Stimulated activated CD4-positive, alpha-beta T cell treated with anti-CD3 and anti-CD28 coated beads, Interleukin-12 subunit alpha, Interleukin-12 subunit beta, amount 100 ng/mL, for 48 hours (primary cell): ENCODE measurements around the gene ANKRD36C.
"Not testable (repeated sequence)": the region's sequence is repeated elsewhere in the genome, so short reads cannot be mapped to it uniquely, and the experiment has no call there.

Source experiments
- DNase-seq, 3 donors: peaks; one replicate each; pipeline ENCODE4 v3.0.0-alpha.2; 2020; ENCODE audit warnings: low read depth in 2 of 3, low spot score in 1 of 3

Gene ANKRD36C

DNA sequence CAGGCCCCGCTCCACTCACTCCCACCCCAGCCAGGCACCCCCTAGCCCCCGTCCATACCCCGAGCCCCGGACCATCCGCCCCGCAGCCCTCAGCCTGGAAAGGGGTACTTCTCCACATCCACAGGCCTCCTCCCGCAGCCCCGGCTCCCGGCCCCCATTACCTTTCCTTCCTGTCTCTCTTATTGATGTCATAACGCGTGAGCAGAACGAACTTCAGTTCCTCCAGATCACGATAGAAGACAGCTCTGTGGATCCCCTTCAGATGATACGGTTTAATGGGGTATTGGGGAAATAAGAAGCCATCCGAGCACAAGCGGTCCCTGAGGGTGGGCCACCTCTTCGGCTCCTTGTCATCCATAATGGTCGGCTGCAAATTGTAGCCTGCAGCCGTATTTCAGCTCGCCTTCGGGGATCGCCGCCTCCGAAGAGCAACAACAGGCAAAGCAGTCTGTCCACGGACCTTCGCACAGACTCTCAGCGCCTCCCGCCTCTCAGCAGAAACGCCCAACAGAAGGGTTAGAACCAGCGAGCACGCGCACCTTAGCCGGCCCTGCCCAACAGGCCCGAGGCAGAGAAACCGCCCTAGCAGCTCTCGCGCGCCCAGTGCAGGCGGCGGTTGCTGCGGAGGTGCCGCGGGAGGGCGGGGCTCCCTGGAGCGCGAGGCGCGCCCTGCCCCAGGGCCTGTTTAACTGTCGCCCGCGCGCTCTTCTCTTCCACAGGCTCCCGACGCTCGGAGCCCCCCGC lies at the start of gene ANKRD36C:
Gene ANKRD36C (minus strand): TSS at position 474 of the 744 bp plus-strand sequence. CDS start 116 bp downstream, at position 358.
- DNase-seq: peak in 1 of 3 donors; percentile 20

DNA sequence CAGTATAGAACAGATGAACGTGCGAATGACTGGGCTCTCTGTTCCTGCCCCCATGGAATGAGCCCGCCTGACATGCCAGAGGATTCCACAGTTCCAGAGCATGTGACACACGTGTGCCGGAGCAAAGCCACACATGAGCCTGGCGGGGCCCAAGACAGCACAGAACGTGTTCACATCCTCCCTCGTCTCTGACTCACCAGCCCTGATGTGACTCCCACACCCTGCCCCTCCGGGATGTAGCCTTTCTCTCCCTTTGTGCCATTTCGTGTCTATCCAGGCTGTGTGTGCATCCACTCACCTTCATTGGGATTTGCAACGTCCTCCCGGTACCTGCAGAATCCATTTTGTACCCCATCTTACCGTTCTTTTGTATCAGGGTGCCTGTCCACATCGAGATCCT lies 43.9 kb upstream of the ANKRD36C start:
- not testable (repeated sequence) for DNase-seq

DNA sequence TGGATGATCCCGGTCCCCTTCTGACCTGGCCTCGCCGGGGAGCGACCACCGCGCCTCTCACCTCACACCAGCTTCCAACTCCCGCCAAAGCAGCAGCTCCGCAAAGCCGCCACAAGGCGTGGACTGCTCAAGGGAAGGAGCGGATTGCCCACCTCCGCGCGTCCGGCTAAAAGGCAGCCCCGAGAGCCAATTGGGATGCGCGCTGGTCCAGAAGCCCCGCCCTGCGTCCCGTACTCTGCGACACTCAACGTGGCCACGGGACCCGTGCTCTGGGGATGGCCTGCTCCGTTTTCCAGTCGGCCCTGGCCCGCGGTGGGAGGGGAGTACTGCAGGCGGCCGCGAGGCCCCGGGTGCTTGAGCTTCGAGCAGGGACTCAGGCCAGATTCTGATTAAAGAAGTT lies 43.2 kb upstream of the ANKRD36C start, which contains the start of gene GPAT2:
Gene GPAT2 (minus strand): TSS at position 125 of the 400 bp plus-strand sequence. CDS start 2,557 bp downstream, outside the sequence.
- not testable (repeated sequence) for DNase-seq

DNA sequence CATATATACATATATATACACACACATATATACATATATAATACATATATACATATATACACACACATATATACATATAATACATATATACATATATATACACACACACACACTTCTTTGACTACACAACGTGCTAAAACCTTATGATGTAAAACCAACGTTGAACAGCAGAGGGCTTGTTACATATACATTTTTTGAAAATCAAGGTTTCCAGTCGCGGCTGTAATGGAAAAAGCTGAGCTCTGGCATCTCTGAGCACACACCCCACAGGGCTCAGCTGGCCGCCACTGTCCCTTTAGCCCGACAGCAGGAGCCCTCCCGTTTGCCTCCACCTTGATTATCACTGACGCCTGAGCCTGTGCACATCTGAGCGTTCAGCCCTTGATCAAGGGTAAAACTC lies 42.4 kb upstream of the ANKRD36C start:
- not testable (repeated sequence) for DNase-seq

DNA sequence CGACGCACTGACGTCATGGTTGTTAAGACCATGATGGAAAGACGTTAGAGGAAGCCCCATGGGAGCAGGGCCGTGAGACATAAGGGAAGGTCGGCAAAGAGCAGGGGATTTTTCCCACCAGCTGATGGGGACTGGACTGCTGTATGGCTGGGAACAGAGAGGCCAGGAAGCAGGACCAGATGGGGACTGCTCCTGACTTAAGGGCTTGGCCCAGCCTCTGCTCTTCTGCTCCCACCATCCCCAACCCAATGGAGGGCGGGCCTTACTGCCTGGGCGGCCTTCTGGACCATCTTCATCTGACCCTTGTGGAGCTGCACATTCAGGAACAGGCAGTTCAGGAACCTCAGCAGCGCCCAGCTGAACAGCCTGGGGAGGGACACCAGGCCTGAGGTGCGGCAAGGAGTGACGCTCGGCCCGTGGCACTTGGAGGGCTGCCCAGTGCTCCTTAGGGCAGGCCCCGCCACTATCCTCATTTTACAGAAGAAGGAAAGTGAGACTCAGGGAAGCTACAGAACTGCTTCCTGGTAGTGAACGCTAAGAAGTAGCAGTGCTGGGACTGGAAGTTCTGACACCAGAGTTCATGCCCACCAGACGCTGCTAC lies 36.2 kb upstream of the ANKRD36C start:
- not testable (repeated sequence) for DNase-seq

DNA sequence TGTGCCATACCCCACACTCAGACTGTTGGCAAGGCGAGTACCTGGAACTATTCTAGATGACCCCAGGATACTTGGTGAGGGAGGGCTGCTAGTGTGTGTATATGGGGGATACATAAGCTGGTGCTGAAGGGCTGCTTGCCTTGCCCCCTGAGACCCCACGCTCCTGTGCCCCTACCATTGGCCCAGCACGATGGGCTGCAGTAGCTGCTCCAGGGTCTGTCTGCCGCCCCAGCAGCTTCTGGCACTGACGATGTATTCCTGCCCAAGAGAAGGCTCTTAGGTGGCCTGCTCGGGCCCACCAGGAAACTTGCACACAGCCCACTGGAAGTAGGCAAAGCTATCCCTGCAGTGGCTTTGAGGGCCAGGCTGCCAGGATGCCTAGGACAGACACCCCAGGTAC lies 34.1 kb upstream of the ANKRD36C start:
- DNase-seq: not testable (repeated sequence)

DNA sequence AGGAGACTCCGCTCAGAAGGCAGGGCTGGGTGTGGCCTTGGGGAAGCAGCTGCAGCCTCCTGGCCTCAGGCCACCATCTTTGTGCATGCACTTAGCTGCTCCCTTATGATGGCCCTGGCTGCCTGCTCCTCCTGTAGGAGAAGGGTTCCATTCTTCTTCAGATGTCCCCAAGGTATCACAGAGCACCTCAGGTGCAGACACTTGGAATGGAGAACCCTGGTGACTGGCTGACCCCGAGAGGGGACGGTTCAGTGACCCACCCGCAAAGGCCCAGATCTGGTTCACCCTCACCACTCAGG lies 33.5 kb upstream of the ANKRD36C start:
- DNase-seq: no peak

DNA sequence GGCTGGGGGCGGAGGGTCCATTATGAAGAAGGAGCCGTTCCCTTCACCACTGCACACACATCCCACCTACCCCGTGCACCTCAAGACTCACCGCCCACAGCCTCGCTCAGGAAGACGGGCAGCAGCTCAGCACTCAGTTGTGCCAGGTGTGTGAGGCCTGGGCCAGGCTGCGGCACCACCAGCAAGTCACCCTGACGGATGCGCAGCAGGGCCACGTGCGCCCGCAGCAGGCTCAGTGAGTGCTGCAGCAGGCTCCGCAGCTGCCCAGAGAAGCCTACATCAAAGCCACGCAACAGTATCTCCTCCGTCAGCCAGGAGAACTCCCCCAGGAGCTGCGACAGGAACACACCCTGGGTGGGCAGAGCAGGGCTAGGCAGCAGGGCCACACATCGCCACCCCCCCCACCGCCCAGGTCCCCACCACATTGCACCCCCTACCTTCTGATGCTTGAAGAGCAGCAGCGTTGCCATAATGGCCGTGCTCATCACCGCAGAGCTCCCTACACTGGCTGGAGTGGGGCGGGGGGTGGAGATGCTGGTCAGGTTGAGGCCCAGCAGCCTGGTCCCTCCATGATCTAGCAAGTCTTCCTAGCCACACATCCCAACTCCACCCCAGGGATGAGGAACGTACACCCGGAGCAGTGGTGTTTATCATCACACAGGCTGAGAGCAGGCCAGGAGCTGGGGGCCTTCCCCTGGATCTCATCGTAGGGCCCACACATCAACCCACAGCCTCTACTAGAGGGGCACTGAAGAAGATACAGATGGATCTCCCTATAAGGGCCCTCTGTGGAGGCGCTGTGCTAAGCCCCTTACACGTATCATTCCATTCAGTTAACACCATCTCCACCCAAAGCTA lies 32.9 kb upstream of the ANKRD36C start:
- DNase-seq: no peak

DNA sequence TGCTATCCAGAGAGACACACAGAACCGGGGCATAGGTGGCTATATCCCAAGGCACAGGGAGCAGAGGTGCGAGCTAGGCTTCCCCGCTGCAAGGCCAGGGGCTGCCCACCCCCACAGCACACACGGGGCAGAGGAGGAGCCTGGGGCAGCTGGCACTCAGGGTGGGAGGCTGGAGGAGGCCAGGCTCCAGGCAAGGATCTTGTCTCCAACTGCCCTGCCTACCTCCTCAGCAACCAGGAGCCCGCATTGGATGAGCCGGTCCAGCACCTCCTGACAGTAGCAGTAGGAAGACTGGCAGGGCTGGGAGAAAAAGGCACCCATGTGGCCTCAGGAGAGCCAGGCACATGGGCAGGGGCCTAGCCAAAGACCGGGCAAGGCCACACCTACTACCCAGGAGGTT lies 32.1 kb upstream of the ANKRD36C start:
- DNase-seq: not testable (repeated sequence)

DNA sequence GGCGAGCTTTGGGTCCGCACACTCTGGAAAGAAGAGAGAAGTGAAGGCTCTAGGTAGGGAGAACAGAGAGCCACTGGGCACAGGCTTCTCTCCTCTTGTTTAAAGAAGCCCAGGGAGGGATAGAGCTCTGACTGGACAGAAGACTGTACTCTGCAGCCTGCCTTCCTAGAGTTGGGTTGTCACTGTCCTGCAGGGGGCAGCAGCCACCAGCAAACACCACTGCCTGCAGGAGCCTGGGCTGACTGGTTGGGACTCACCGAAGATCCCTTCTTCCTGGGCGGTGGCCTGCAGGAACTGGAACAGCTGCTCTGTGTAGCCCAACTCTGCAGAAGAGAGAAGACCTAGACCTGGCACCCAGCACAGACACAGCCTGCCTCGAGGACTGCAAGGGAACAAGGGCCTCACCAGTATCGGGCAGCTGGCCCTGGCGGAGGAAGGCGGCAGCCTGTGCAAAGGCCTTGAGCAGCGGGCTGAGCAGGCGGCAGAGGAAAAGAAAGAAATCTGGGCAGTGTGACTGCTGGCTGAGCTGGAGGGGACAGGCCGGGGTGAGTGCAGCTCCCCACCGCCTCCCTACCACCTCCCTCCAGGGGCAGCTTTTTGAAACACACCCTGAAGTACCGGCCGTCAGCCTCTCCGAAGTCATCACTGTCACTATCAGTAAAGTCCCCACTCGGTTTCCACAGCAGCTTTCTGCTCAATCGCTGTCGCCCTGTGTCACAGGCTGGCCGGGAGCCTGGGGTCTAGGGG lies 31.2 kb upstream of the ANKRD36C start:
- peak; percentile 44 to 73 (median 61) for DNase-seq

DNA sequence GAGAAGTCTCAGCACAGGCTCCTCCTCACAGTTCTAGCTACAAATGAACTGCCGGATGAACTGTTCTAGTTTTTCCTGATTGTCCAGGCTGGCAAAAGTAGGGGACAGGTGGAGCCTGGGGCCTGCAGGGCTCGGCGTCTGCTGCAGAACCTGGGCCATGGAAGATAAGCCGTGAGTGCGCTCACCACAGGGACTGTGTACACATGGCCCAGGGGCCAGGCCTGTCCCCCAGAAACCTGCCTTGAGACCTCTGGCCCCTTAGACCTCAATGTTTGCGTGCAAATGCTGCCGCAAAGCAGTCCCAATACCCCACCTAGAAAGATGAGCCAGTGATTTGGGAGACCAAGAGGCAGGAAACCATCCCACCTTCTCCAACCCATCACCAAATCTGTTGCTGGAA lies 30.5 kb upstream of the ANKRD36C start:
- DNase-seq: not testable (repeated sequence)

DNA sequence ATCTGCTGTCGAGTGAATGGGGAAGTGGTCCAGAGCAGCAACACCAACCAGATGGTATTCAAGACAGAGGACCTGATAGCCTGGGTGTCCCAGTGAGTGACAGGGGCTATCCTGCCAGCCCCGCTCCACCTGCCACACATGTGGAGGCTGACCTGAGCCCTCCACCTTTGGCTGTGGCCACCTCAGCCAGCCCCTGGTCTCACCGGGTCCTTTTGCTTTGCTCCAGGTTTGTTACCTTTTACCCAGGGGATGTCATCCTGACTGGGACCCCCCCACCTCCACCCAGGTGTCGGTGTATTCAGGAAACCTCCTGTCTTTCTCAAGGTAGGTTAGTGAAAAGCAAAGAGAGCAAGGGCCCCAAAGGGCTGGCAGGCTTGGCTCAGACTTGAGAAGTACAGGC lies 29.5 kb upstream of the ANKRD36C start:
- DNase-seq: not testable (repeated sequence)

DNA sequence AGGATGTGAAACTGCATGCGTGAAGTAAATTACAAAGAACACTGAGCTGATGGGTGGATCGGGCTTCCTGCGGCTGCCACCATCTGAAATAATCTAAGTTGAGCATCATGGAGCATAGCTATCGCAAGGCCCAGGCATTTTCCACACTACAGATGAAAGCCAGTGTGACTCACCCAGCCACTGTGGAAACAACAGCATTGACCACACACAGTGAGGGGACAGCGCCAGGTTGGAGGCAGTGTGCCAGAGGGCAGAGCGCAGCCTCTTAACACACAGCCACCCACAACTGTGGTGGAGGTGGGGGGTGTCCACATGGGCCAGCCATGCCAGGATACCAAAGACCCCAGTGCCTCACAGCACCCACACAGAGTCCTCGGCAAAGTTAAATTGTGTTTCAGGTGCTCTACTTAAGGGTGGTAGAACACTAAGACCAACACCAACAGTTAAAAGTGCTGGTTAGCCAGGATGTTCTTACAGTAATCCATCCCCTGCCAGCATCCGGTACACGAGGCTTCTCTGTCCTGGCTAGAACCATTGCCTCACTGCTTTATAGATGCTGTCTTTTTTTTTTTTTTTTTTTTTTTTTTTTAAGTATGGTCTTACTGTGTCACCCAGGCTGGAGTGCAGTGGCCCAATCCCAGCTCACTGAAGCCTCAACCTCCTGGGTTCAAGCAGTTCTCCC lies 28.4 kb upstream of the ANKRD36C start:
- not testable (repeated sequence) for DNase-seq

DNA sequence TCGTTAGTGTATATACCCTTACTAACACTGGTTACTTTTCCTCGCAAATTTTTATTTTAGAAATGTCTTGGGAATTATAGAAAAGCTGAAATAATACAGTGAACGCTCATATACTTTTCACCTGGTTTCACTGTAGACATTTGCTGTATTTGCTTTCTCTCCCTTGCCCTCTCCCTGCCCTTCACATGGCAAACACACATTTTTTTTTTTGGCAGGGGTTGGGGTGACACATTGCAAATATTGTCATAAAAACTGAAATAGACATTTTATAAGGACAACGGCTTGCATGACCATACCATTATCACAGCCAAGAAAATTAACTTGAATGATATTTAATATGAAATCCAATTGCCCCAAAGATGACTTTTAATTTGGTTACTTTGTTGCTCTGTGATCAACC lies 24.7 kb upstream of the ANKRD36C start:
- not testable (repeated sequence) for DNase-seq

DNA sequence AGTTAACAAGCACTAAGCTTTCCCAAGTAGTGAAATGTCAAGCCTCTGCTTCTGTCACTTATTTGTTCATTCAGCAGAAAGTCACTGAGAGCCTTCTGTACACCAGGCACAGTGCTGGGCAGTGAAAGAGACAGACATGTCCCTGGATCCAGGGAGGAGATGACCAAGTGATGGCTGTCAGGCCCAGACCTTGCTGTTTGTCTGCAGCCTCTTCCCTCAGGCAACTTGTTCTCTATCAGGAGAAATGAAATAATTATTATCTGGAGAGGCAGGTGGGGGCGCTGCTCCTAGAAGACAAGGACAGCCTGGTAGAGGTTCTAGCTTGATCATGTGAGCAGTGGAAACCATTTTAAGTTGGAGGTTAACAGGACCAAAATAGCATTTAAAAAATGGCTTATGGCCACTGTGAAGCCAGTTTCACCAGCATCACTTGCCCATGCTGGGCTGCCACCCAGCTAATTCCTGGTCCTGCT lies 21.2 kb upstream of the ANKRD36C start:
- not testable (repeated sequence) for DNase-seq

DNA sequence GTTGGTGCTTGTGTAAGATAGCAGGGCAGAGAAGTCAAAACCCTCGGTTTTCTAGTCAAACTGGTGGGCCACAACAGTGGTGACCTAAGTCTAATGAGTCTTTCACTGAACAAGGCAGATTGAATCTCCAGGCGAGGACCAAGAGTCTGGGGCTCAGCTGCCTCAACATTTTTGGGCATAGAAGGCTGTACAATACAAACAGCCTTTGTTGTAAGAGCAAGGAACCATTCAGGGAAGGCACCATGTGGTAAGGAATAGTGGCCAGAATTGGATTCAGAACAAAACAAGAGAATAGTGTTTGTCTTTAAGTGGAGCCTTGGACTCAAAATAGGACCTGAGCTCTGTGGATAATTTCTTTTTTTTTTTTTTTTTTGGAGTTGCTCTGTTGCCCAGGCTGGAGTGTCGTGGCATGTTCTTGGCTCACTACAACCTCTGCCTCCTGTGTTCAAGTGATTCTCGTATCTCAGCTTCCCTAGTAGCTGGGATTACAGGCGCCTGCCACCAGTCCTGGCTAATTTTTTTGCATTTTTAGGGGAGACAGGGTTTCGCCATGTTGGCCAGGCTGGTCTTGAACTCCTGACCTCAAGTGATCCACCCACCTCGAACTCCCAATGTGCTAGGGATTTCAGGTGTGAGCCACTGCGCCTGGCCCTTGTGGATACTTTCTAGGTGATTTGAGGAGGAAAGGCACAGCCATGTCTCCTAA lies 20.6 kb upstream of the ANKRD36C start:
- not testable (repeated sequence) for DNase-seq

DNA sequence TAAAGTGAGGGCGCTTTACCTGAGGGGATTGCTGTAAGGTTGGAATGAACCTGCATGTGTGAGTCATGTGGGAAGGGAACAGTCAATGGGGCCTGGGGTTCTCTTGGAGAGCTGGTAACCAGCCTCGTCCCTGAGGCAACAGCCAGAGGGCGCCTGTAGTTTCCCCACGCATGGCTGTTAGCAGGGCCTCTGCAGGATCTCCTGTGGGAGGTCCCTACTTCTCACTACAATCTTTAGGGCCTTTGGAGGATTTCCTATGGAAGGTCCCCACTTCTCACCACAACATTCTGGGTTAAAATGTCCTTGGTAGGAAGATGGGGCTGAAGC lies 19.5 kb upstream of the ANKRD36C start:
- DNase-seq: not testable (repeated sequence)

DNA sequence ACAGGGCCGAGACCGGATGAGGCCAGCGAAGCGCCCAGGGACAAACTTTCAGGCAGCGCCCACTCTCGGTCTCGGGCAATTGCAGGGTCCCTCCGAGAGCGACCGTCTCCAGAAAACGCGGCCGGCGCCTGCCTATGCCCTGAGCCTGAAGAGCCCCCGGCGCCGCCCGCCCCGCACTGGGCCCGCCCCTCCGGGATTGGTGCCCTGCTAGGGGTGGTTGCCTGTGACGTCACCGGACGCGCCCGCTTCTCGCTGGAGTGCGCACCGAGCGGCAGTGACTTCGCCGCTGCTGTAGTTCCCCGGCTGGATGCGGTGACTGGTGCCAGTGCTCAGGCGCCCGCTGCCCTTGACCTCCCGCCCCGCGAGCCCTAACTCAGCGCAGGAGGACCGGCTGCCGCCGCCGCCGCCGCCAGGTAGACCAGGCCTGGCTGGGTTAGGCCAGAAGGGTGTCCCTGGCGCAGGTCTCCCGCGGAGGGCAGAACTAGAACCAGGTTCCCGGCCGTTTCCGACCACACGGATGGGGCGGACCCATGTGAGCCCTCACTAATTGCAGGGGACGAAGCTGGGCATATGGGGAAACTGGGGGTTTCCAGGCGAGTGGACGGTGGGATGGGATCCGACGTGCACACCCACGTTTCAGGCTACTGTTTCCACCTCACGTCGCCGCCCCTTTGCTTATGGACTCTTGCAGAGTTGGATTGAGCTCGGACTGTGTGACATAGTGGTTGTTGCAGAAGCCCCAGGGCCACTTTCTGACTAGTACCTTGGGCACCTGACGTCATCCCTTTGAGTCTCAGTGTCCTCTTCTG lies 18.9 kb upstream of the ANKRD36C start:
- peak; percentile 86 to 95 (median 93) for DNase-seq

DNA sequence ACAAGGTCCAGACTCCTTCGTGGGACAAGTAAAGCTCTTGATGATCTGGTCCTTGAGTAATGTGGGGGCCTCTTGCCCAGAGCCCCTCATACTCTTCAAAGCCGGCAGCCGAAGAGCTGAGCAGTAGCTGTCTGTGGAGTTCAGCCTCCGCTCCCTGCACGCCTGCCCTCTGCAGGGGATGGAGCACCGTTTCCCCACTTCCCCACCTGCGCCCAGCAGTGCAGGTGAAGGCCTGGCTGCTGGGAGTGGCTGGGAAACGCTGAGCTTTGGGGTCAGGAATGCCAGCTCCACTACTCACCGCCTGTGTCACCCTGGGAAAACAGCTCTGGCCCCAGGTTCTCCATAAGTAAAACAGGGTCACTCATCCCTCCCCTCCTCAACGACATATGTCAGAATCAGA lies 18.2 kb upstream of the ANKRD36C start:
- DNase-seq: not testable (repeated sequence)
